Cardiac muscle cell (in vitro differentiated cells and primary cell): ENCODE measurements around the gene NDUFV1. TPM values are rescaled to one million over a fixed set of nuclear protein-coding genes. Genes with fewer than 3 reads are reported as not detected.
"Not testable (repeated sequence)": the region's sequence is repeated elsewhere in the genome, so short reads cannot be mapped to it uniquely, and the experiment has no call there.

Source experiments
- DNase-seq, 2 donors: peaks; one replicate each; pipeline versions ENCODE4 v3.0.0 to v3.0.0-alpha.2; 2010 to 2017; ENCODE audit warnings: low read depth in 1 of 2, low spot score in 1 of 2
- H3K27ac ChIP-seq: fragments of 200-600 bp; sonication (generic); 2 replicates; pipeline ENCODE4 v1.5.1; 2016
- H3K27me3 ChIP-seq: fragments of 200-600 bp; sonication (generic); 2 replicates; pipeline ENCODE4 v1.6.0; 2016; ENCODE audit warnings: control low read depth
- H3K36me3 ChIP-seq: fragments of 200-600 bp; sonication (generic); 2 replicates; pipeline ENCODE4 v1.5.1; 2016; ENCODE audit warnings: control low read depth
- H3K4me1 ChIP-seq: fragments of 200-600 bp; sonication (generic); 2 replicates; pipeline ENCODE4 v1.8.1; 2017; ENCODE audit warnings: low read depth, mild to moderate bottlenecking, mixed run types
- H3K4me3 ChIP-seq: fragments of 200-600 bp; sonication (generic); 2 replicates; pipeline ENCODE4 v1.5.1; 2016; ENCODE audit warnings: mild to moderate bottlenecking
- H3K9me3 ChIP-seq: fragments of 200-600 bp; sonication (generic); 2 replicates; pipeline ENCODE4 v1.5.1; 2017; ENCODE audit warnings: low read depth, mild to moderate bottlenecking, control low read depth
- CTCF ChIP-seq: IDR thresholded peaks from 2 replicates; pipeline ENCODE4 v1.5.1; 2012; ENCODE audit warnings: low read depth, mild to moderate bottlenecking, low read length
- polyA plus RNA-seq: library from polyadenylated mRNA; unstranded; fragments of >200 nt; fragmentation: Nextera tagmentation; extraction: Ambion mirVana; gene quantifications from 2 replicates; pipeline ENCODE4 v1.2.1, GENCODE V29; 2016
- total RNA-seq: library from RNA; depleted of rRNA; stranded (reverse); fragments of >200 nt; gene quantifications from 2 replicates; pipeline ENCODE4 v1.2.3, GENCODE V29; 2016

NDUFV1 gene
- total RNA-seq, result 430 and 526 TPM in 2 replicates
- polyA plus RNA-seq, result 447 and 449 TPM in 2 replicates

- Histone ChIP-seq H3K4me3 (peak within 1 kb of the TSS; percentile 95), H3K9me3 (no peaks in the 10 kb centered on the region), H3K27me3 (no peaks in the 10 kb centered on the region), H3K36me3 (peaks cover 24% of the 10 kb centered on the region), H3K4me1 (peaks cover 11% of the 10 kb centered on the region), H3K27ac (peak within 1 kb of the TSS; percentile 13)
- peak; percentile 49 for TF ChIP-seq CTCF
- peak; percentile 95 to 99 for DNase-seq
These were observed at the start of gene NDUFV1 for GRCh38 chr11:67606492-67607295. TSS of gene NDUFV1 (plus strand) at chr11:67606936. CDS start at chr11:67607005, 69 bp downstream.

- no peaks in the 10 kb centered on the region for H3K9me3 ChIP-seq
- peak in 1 of 2 donors; percentile 54 for DNase-seq
- H3K4me1 ChIP-seq, result peaks cover 6% of the 10 kb centered on the region
- TF ChIP-seq CTCF, result no peak
- H3K27ac ChIP-seq, result no peak overlapping the region
- no peaks in the 10 kb centered on the region for H3K27me3 ChIP-seq
- H3K4me3 ChIP-seq, result no peak overlapping the region
- no peaks in the 10 kb centered on the region for H3K36me3 ChIP-seq
These were observed 48.5 kb upstream of the NDUFV1 start for GRCh38 chr11:67558084-67558772.

- no peak for TF ChIP-seq CTCF
- H3K27me3 ChIP-seq, result no peaks in the 10 kb centered on the region
- no peaks in the 10 kb centered on the region for H3K9me3 ChIP-seq
- peaks cover 8% of the 10 kb centered on the region for H3K4me1 ChIP-seq
- no peak overlapping the region for H3K4me3 ChIP-seq
- H3K36me3 ChIP-seq, result no peaks in the 10 kb centered on the region
- DNase-seq, result no peak
- no peak overlapping the region for H3K27ac ChIP-seq
These were observed 44.6 kb upstream of the NDUFV1 start for GRCh38 chr11:67561971-67562619.

GRCh38 chr11:67562963-67563704 is 43.6 kb upstream of the NDUFV1 start:
- H3K27me3 ChIP-seq, result no peaks in the 10 kb centered on the region
- no peaks in the 10 kb centered on the region for H3K36me3 ChIP-seq
- peak overlapping the region; percentile 76 for H3K27ac ChIP-seq
- H3K4me3 ChIP-seq, result no peak overlapping the region
- no peaks in the 10 kb centered on the region for H3K9me3 ChIP-seq
- DNase-seq, result peak in 1 of 2 donors; percentile 15
- H3K4me1 ChIP-seq, result peaks cover 8% of the 10 kb centered on the region
- no peak for TF ChIP-seq CTCF

GRCh38 chr11:67563705-67564114 is 43.0 kb upstream of the NDUFV1 start:
- peak in 1 of 2 donors; percentile 90 for DNase-seq
- H3K27me3 ChIP-seq, H3K9me3 ChIP-seq, H3K4me3 ChIP-seq, H3K4me1 ChIP-seq, H3K27ac ChIP-seq, H3K36me3 ChIP-seq: not testable (repeated sequence)
